LNCAP (cell line): ENCODE data around the gene LAMB1.

Experiments
- CTCF ChIP-seq: fragments of 450-650 bp; IDR thresholded peaks from 2 replicates; pipeline ENCODE4 v1.5.1; 2017; ENCODE audit warnings: mild to moderate bottlenecking

Gene LAMB1

GRCh38 chr7:107922886-107923285, 80.1 kb downstream of the LAMB1 start:
- TF ChIP-seq CTCF: no peak

DNA sequence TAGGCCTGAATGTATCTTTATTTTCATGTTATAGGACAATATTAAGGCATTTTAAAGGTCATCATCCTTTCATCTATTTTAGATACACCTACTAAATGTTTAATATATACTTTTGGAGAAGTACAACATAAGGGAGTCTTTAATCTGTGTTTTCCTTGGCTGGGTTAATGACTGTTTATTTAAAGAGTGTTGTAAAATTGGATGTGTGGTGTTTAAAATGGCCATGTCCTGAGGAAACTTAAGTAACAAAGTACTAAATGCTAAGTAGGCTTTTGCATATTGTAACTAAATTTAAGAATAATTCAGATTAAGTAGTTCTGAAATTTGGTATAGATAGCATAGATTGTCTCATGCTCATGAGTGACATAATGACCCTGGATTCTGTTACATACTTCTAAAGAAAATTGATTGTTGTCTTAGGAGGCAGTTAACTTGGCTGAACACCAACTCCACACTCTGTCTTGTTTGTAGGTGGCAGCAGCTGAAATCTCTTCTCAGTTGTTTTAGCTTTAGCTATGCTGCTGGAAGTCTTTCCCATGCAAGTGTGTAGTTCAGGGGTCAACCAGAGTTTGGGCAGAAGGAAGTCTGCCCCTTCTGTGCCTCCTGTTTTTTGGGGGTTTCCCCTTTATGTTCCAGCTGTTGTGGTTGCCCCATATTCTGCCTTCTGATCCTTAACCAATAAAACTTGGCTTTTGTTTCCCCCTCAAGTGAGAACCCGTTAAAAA, 82.8 kb downstream of the LAMB1 start:
- no peak for TF ChIP-seq CTCF

DNA sequence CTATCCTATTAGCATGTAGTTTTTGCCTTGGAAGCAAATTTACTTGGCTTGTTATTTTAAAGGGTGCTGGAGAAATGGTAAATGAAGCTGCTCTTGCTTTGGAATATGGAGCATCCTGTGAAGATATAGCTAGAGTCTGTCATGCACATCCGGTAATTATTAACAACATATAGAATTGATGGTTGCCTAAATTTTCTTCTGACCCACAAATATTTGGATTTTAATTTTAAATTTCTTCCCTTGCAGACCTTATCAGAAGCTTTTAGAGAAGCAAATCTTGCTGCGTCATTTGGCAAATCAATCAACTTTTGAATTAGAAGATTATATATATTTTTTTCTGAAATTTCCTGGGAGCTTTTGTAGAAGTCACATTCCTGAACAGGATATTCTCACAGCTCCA, 84.0 kb downstream of the LAMB1 start:
- no peak for TF ChIP-seq CTCF

GRCh38 chr7:107917763-107918651, 85.0 kb downstream of the LAMB1 start:
- TF ChIP-seq CTCF: no peak

DNA sequence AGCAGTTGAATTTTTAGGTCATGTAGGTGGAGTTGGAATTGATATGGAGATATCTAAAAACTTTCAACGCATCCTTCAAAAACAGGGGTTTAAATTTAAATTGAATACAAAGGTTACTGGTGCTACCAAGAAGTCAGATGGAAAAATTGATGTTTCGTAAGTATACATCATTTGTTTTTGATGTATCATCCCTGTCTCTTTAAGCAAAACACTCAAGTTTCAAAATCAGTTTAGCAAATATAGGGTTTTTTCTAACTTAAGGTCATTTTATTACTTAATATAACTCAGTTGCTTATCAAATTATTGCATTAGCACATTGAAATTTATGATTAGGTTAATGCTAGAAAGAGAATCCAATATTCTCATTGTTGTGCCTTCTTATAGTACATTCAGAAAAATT, 87.4 kb downstream of the LAMB1 start:
- no peak for TF ChIP-seq CTCF

GRCh38 chr7:107914831-107915230, 88.1 kb downstream of the LAMB1 start:
- no peak for TF ChIP-seq CTCF

- no peak for TF ChIP-seq CTCF
These were observed 89.1 kb downstream of the LAMB1 start for GRCh38 chr7:107913851-107914250.
